ENCODE data around the gene SPART. TPM values are rescaled to one million over a fixed set of nuclear protein-coding genes. Genes with fewer than 3 reads are reported as not detected.
"Not testable (repeated sequence)": the region's sequence is repeated elsewhere in the genome, so short reads cannot be mapped to it uniquely, and the experiment has no call there.

Gene SPART
- total and polyA plus RNA-seq, 2 of the 8 experiments (the other 6 are each of a cell fraction or from before 2014, with no cell fraction given): 27.2 to 74.1 TPM

DNA sequence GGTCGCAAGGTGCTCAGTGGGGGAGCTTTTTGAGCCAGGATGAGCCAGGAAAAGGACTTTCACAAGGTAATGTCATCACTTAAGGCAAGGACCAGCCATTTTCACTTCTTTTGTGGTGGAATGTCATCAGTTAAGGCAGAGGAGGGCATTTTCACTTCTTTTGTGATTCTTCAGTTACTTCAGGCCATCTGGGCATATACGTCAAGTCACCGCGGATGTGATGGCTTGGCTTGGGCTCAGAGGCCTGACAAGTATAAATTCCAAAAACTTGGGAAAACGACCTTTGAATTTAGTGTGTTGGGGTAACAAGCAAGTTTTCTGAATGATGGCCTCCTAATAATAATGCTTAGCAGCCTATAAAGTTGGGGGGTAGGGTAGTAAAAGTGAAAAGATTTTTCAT is 21.3 kb downstream of the SPART start:
- H3K9me3 ChIP-seq (ENCODE audit: insufficient read depth in 2 of 2, low read depth in 1 of 2, low read length in 1 of 2); H3K27ac ChIP-seq (ENCODE audit: low read depth, low read length); DNase-seq (ENCODE audit: low read depth in 1 of 2, low spot score in 2 of 2); H3K23me2 ChIP-seq (ENCODE audit: low read depth, low read length); H3K27me3 ChIP-seq (replicated peaks in 1 of 4; ENCODE audit: control insufficient read depth in 3 of 4, extremely low read depth in 1 of 4, insufficient read depth in 3 of 4, low read length in 3 of 4); H2AK5ac ChIP-seq (ENCODE audit: low read depth, low read length); H4K5ac ChIP-seq (ENCODE audit: insufficient read length, low read depth, low read length); H2BK20ac ChIP-seq (ENCODE audit: low read length); H4K91ac ChIP-seq (replicated peaks; ENCODE audit: insufficient read length, low read length); H3K4me3 ChIP-seq (ENCODE audit: extremely low read depth in 1 of 4, insufficient read depth in 2 of 4, low read depth in 3 of 4, low read length in 4 of 4); H2BK5ac ChIP-seq (ENCODE audit: low read depth, low read length); H3K79me2 ChIP-seq (ENCODE audit: control insufficient read depth in 1 of 2, insufficient read depth in 2 of 2, low read length in 2 of 2); H3K23ac ChIP-seq (ENCODE audit: insufficient read length); H2BK120ac ChIP-seq (replicated peaks; ENCODE audit: low read depth, low read length); H4K20me1 ChIP-seq (replicated peaks in 1 of 2; ENCODE audit: control insufficient read depth in 1 of 2, insufficient read depth in 2 of 2, low read length in 2 of 2); H3K4me2 ChIP-seq (ENCODE audit: insufficient read depth in 1 of 2, low read depth in 2 of 2, low read length in 2 of 2); H2BK12ac ChIP-seq (ENCODE audit: low read depth, low read length); FAIRE-seq; H3K4ac ChIP-seq (replicated peaks; ENCODE audit: insufficient read length, low read depth, low read length); H3K79me1 ChIP-seq (ENCODE audit: low read depth, low read length); H3K4me1 ChIP-seq (replicated peaks in 1 of 4; ENCODE audit: control insufficient read depth in 3 of 4, insufficient read depth in 4 of 4, low read length in 3 of 4); H2BK15ac ChIP-seq (ENCODE audit: low read length); H3K18ac ChIP-seq (ENCODE audit: extremely low read depth, low read length); H3K9ac ChIP-seq (replicated peaks in 1 of 4; ENCODE audit: extremely low read depth in 1 of 4, low read depth in 3 of 4, low read length in 3 of 4); H2AFZ ChIP-seq (ENCODE audit: low read length); H3K14ac ChIP-seq (ENCODE audit: insufficient read length); H3K56ac ChIP-seq (replicated peaks; ENCODE audit: insufficient read length, low read depth, low read length); H4K8ac ChIP-seq (ENCODE audit: extremely low read depth, insufficient read depth, low read length): not testable (repeated sequence)
- POLR2A ChIA-PET (ENCODE audit: partially characterized antibody): interaction anchor here (1.3 to 4.7 kb wide), 3 partner anchors 9 to 27 kb away, joined by 3 to 30 read pairs (median 3); partner anchors contain the start of gene CCDC169
- peaks cover 0 to 52% (median 7%) of the 10 kb centered on the region in 4 experiments; a peak in 3 of 8 replicates for H3K36me3 ChIP-seq (ENCODE audit: control insufficient read depth in 2 of 4, insufficient read depth in 4 of 4, low read length in 3 of 4)
- CTCF ChIA-PET (ENCODE audit: partially characterized antibody): interaction anchor here (1.6 to 2.1 kb wide), 2 partner anchors 22 to 42 kb away, joined by 5 read pairs; partner anchors contain the start of gene SPART
- WGBS, 2 experiments (ENCODE audit: extremely low coverage in 1 of 2, insufficient coverage in 1 of 2, insufficient read length in 1 of 2, insufficient replicate concordance in 2 of 2, low coverage in 1 of 2, low lambda C conversion rate in 2 of 2, missing lambda C conversion rate in 1 of 2): 56% methylated on average over 5 of the region's 5 CpGs; no CpG with 5 or more reads in 1 of the 2 experiments

Data from H1 (cell line).